ENCODE results near the gene MOB3A.

MOB3A gene

GRCh38 chr19:2077833-2078619 lies 18.1 kb downstream of the MOB3A start:
- no peak for DNase-seq (ENCODE audit: low read depth)
- TF ChIP-seq, protein P1, sequence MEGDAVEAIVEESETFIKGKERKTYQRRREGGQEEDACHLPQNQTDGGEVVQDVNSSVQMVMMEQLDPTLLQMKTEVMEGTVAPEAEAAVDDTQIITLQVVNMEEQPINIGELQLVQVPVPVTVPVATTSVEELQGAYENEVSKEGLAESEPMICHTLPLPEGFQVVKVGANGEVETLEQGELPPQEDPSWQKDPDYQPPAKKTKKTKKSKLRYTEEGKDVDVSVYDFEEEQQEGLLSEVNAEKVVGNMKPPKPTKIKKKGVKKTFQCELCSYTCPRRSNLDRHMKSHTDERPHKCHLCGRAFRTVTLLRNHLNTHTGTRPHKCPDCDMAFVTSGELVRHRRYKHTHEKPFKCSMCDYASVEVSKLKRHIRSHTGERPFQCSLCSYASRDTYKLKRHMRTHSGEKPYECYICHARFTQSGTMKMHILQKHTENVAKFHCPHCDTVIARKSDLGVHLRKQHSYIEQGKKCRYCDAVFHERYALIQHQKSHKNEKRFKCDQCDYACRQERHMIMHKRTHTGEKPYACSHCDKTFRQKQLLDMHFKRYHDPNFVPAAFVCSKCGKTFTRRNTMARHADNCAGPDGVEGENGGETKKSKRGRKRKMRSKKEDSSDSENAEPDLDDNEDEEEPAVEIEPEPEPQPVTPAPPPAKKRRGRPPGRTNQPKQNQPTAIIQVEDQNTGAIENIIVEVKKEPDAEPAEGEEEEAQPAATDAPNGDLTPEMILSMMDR (IDR thresholded peaks at IDR 0.05; ENCODE audit: insufficient read depth, low read depth, low read length, missing control alignments) = no peak
- H3K4me3 ChIP-seq (ENCODE audit: low read length) = no peak overlapping the region

DNA sequence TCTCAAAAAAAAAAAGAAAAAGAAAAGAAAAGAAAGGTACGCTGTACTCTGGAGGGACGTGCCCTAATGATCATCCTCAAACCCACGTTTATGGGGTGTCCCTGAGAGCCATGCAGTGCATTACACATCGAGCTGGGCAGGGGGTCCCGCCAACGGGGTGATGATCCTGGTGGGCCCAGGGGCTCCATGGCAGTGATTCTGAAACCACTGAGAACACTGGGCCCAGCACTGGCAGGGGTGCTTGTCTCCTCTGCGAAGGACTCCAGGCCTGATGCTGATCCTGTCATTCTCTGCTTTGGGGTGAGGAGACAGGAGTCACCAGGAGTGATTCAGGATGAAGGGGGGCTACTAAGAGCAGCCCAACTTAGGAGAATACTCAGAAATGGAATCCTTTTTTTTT lies 18.7 kb downstream of the MOB3A start:
- DNase-seq (ENCODE audit: low read depth) = no peak
- TF ChIP-seq, protein P1 (IDR thresholded peaks at IDR 0.05; ENCODE audit: insufficient read depth, low read depth, low read length, missing control alignments) = no peak
- H3K4me3 ChIP-seq (ENCODE audit: low read length) = no peak overlapping the region

GRCh38 chr19:2076526-2076944 lies 19.6 kb downstream of the MOB3A start:
- no peak for DNase-seq (ENCODE audit: low read depth)
- TF ChIP-seq, protein P1 (IDR thresholded peaks at IDR 0.05; ENCODE audit: insufficient read depth, low read depth, low read length, missing control alignments) = no peak
- H3K4me3 ChIP-seq (ENCODE audit: low read length) = no peak overlapping the region

- no peak overlapping the region for H3K4me3 ChIP-seq (ENCODE audit: low read length)
- no peak for DNase-seq (ENCODE audit: low read depth)
- TF ChIP-seq, protein P1 (IDR thresholded peaks at IDR 0.05; ENCODE audit: insufficient read depth, low read depth, low read length, missing control alignments) = no peak
Measured at GRCh38 chr19:2072757-2073551, 23.2 kb downstream of the MOB3A start.

DNA sequence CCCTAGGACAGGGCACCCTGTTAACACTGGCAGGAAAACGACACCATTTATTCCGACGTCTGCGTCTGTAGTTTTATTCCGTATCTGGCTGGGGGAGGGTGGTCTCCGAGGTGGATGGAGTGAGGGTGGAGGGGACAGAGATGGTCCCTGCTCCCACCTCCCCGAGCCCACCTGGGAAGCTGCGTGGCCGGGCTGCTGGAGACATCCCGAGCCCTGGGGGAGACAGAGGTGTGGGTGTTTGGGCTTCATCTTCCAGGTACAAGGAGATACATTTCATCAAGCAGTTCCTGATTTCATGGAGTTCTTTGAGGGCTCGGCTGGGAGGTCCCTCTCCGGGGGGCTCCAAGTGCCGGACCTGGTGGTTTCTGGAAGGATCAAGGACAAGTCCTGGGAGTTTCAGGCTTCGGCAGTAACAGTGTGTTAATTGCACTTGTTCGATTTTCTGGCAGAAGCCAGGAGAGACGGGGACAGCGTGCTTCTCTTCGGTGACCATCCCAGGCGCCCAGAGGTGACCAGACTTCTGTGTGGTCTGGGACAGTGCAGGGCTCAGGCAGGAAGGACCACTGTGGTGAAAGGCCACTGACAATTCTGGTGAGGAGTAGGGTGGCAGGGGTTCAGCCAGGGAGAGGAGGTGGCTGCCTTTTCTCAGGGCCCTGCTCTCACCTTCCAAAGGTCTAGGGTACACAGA lies 25.0 kb downstream of the MOB3A start:
- no peak overlapping the region for H3K4me3 ChIP-seq (ENCODE audit: low read length)
- TF ChIP-seq, protein P1 (IDR thresholded peaks at IDR 0.05; ENCODE audit: insufficient read depth, low read depth, low read length, missing control alignments) = no peak

GRCh38 chr19:2070436-2070827 lies 25.7 kb downstream of the MOB3A start:
- no peak for DNase-seq (ENCODE audit: low read depth)
- H3K4me3 ChIP-seq (ENCODE audit: low read length) = no peak overlapping the region
- TF ChIP-seq, protein P1 (IDR thresholded peaks at IDR 0.05; ENCODE audit: insufficient read depth, low read depth, low read length, missing control alignments) = no peak

More for the DNA sequence above, 25.0 kb downstream of the MOB3A start:
- no peak for DNase-seq (ENCODE audit: low read depth)

Measured in epithelial cell of esophagus (primary cell).